ENCODE measurements around the gene KRT9. TPM values are rescaled to one million over a fixed set of nuclear protein-coding genes. Genes with fewer than 3 reads are reported as not detected.
A peak's percentile ranks its signal among the peaks of the same experiment; 100 is the strongest.
"Not testable (repeated sequence)": the region's sequence is repeated elsewhere in the genome, so short reads cannot be mapped to it uniquely, and the experiment has no call there.

KRT9 gene
- total and polyA plus RNA-seq, 9 of the 15 experiments (the other 6 are each of a cell fraction or from before 2014, with no cell fraction given): 0.03 TPM; not detected in 8

DNA sequence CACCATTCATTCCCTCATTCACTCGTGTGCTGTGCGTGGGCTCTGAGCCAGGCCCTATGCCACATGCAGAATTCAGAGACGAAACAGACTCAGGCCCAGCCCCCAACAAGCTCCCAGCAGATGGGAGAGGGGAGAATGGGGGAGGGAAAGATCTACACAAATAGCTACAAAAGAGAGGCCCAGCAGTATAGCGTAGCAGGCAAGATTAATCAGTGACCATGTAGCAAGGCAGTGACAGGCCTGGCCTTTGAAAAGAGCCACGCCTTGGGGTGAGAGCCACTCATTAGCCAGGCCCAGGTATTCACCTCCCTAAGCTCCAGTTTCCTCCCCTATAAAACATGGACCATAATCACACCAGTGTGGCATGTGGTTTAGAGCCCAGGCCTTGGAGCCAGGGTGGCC, 27.4 kb downstream of the KRT9 start:
- Histone ChIP-seq H3K9me1 (ENCODE audit: control insufficient read depth, insufficient read depth, low read length) (no peaks in the 10 kb centered on the region), H3K27ac (ENCODE audit: extremely low read depth, low read depth, low read length) (no peak overlapping the region), H4K20me1 (replicated peaks; ENCODE audit: control insufficient read depth, insufficient read depth, low read length) (no peaks in the 10 kb centered on the region), H3K27me3 (ENCODE audit: control insufficient read depth in 2 of 2, insufficient read depth in 2 of 2, low read length in 2 of 2) (no peaks in the 10 kb centered on the region), H3K4me1 (replicated peaks in 1 of 2; ENCODE audit: control insufficient read depth in 2 of 2, insufficient read depth in 2 of 2, low read length in 2 of 2) (peaks cover 35% of the 10 kb centered on the region in 2 experiments), H2AFZ (ENCODE audit: low read depth, low read length) (peak overlapping the region; percentile 80), H3K4me2 (ENCODE audit: insufficient read depth, low read length) (peak overlapping the region; percentile 30), H3K79me2 (ENCODE audit: control insufficient read depth, insufficient read depth, low read length) (no peaks in the 10 kb centered on the region), H3K4me3 (no peak overlapping the region), H3K9ac (ENCODE audit: insufficient read depth in 1 of 2, low read depth in 2 of 2, low read length in 2 of 2) (peak overlapping the region in 1 of 2 experiments; percentile 66; a peak in 1 of 4 replicates), H3K9me3 (replicated peaks; ENCODE audit: control insufficient read depth, insufficient read depth, low read depth, low read length) (no peaks in the 10 kb centered on the region), H3K36me3 (ENCODE audit: control insufficient read depth, insufficient read depth, low read length) (no peaks in the 10 kb centered on the region)
- FAIRE-seq (peak; percentile 65), DNase-seq (ENCODE audit: extremely low read depth in 1 of 4, low spot score in 3 of 4) (peak in 2 of 4 experiments; percentile 33 to 49), ATAC-seq (no peak)
- POLR2A ChIA-PET: interaction anchor here (0.6 to 1.2 kb wide), 6 partner anchors 8 to 1253 kb away, joined by 3 to 5 read pairs (median 3); no protein-coding TSS in a partner anchor
- in situ Hi-C loops (cut with MboI) (no loop called here), intact Hi-C loops (cut with micrococcal nuclease) (no loop called here)
- BruUV-seq (replicated peaks): no TSS peak
- TF ChIP-seq, protein P1, sequence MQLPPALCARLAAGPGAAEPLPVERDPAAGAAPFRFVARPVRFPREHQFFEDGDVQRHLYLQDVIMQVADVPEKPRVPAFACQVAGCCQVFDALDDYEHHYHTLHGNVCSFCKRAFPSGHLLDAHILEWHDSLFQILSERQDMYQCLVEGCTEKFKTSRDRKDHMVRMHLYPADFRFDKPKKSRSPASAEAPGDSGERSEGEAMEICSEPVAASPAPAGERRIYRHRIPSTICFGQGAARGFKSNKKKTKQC (CRISPR knock-in tag; IDR thresholded peaks at IDR 0.05): no peak
- no peak for TF ChIP-seq MITF (IDR thresholded peaks at IDR 0.05)
- TF ChIP-seq SIRT6 (IDR thresholded peaks at IDR 0.05; ENCODE audit: low read depth, low read length): no peak
- TF ChIP-seq PURB (CRISPR knock-in tag; IDR thresholded peaks at IDR 0.05; ENCODE audit: low read depth): no peak
- no peak for TF ChIP-seq CCNT2 (IDR thresholded peaks at IDR 0.05; ENCODE audit: borderline replicate concordance, extremely low read depth, insufficient read length, low read depth, low read length)
- no peak for TF ChIP-seq ZNF766 (CRISPR knock-in tag; conservative IDR thresholded peaks at IDR 0.05)
- no peak for TF ChIP-seq ARNT (IDR thresholded peaks at IDR 0.05)
- 25% methylated on average over 5 of the region's 5 CpGs for WGBS (ENCODE audit: insufficient coverage, low coverage, missing lambda C conversion rate)
- CTCF ChIA-PET (ENCODE audit: low intra/inter-chr PET ratio): no interaction called here

- H3K27me3 ChIP-seq (ENCODE audit: control insufficient read depth in 2 of 2, insufficient read depth in 2 of 2, low read length in 2 of 2); FAIRE-seq; H3K27ac ChIP-seq (ENCODE audit: extremely low read depth, low read depth, low read length); in situ Hi-C loops (cut with MboI); H3K9me1 ChIP-seq (ENCODE audit: control insufficient read depth, insufficient read depth, low read length); H3K36me3 ChIP-seq (ENCODE audit: control insufficient read depth, insufficient read depth, low read length); H4K20me1 ChIP-seq (replicated peaks; ENCODE audit: control insufficient read depth, insufficient read depth, low read length); H2AFZ ChIP-seq (ENCODE audit: low read depth, low read length); H3K4me3 ChIP-seq; intact Hi-C loops (cut with micrococcal nuclease); H3K79me2 ChIP-seq (ENCODE audit: control insufficient read depth, insufficient read depth, low read length); BruUV-seq (replicated peaks); H3K9ac ChIP-seq (ENCODE audit: insufficient read depth in 1 of 2, low read depth in 2 of 2, low read length in 2 of 2); ATAC-seq; H3K4me2 ChIP-seq (ENCODE audit: insufficient read depth, low read length); DNase-seq (ENCODE audit: extremely low read depth in 1 of 4, low spot score in 3 of 4); H3K9me3 ChIP-seq (replicated peaks; ENCODE audit: control insufficient read depth, insufficient read depth, low read depth, low read length): not testable (repeated sequence)
- 28% methylated on average over 10 of the region's 10 CpGs for WGBS (ENCODE audit: insufficient coverage, low coverage, missing lambda C conversion rate)
- H3K4me1 ChIP-seq (replicated peaks in 1 of 2; ENCODE audit: control insufficient read depth in 2 of 2, insufficient read depth in 2 of 2, low read length in 2 of 2): peaks cover 21 to 23% of the 10 kb centered on the region in 2 experiments
- ChIA-PET CTCF (ENCODE audit: low intra/inter-chr PET ratio) (interaction anchor here (0.6 kb wide), 1 partner anchor 323 kb away, joined by 5 read pairs; no protein-coding TSS in a partner anchor), POLR2A (interaction anchor here (0.6 to 2.8 kb wide), 3 partner anchors 10 to 51 kb away, joined by 3 to 17 read pairs (median 8); partner anchors contain the start of gene KRT19)
Observed at GRCh38 chr17:41542786-41543185, 29.1 kb downstream of the KRT9 start.
